Heart right ventricle (tissue), 16 donors: ENCODE measurements around the gene GNG11. TPM values are rescaled to one million over a fixed set of nuclear protein-coding genes. Genes with fewer than 3 reads are reported as not detected.

Experiments used
- ATAC-seq, 8 donors: fragments of 200-7000 bp; cut with Tn5 transposase; one replicate each; pipeline ENCODE4 v1.9.1; 2020; ENCODE audit warnings: mild to moderate bottlenecking in 8 of 8, moderate library complexity in 8 of 8, moderate number of reproducible peaks in 1 of 8
- DNase-seq, 2 donors: peaks; one replicate each; pipeline ENCODE4 v3.0.0-alpha.2; 2020
- H3K27ac ChIP-seq, 10 donors: fragments of 200-600 bp; sonication (generic) in 2 of 10; one replicate each; pipeline versions ENCODE4 v1.5.0 to v1.8.0; 2020 to 2022; ENCODE audit warnings: mild to moderate bottlenecking in 3 of 10
- H3K27me3 ChIP-seq, 7 donors: fragments of 200-600 bp; one replicate each; pipeline ENCODE4 v1.8.0; 2021 to 2022; ENCODE audit warnings: mild to moderate bottlenecking in 2 of 7
- H3K36me3 ChIP-seq, 9 donors: fragments of 200-600 bp; sonication (generic) in 1 of 9; one replicate each; pipeline versions ENCODE4 v1.5.0 to v1.8.0; 2020 to 2022; ENCODE audit warnings: mild to moderate bottlenecking in 2 of 9
- H3K4me1 ChIP-seq, 9 donors: fragments of 200-600 bp; sonication (generic) in 1 of 9; one replicate each; pipeline versions ENCODE4 v1.5.0 to v1.8.0; 2020 to 2022; ENCODE audit warnings: mild to moderate bottlenecking in 4 of 9
- H3K4me3 ChIP-seq, 10 donors: fragments of 200-600 bp; sonication (generic) in 2 of 10; one replicate each; pipeline versions ENCODE4 v1.5.0 to v1.8.0; 2020 to 2022; ENCODE audit warnings: mild to moderate bottlenecking in 7 of 10, moderate library complexity in 2 of 10
- H3K9me3 ChIP-seq, 11 donors: fragments of 200-600 bp in 10 of 11; sonication (generic) in 2 of 11; one replicate each; pipeline versions ENCODE4 v1.5.0 to v1.8.0; 2013 to 2022; ENCODE audit warnings: mild to moderate bottlenecking in 2 of 11, control low read depth in 1 of 11, moderate library complexity in 1 of 11
- WGBS, 2 donors: extraction: QIAGEN DNeasy Blood & Tissue Kit; methylation state at CpG; one replicate each; pipeline ENCODE4 v1.1.7; 2013; ENCODE audit warnings: inconsistent platforms in 1 of 2; 5-methylcytosine and 5-hydroxymethylcytosine counted together
- intact Hi-C, 10 donors: fragments of 100-400 bp; cut with DNase I; formaldehyde crosslinking; loops; one replicate each; pipeline versions ENCODE4 v1.11.1 to v1.14.2; 2022
- polyA plus RNA-seq, 2 donors: library from polyadenylated mRNA; stranded (reverse); fragments of 200-250 nt; gene quantifications; one replicate each; pipeline ENCODE4 v1.2.3, GENCODE V29; 2013
- total RNA-seq, 10 donors: library from RNA; stranded (reverse); fragmentation: NEBNext Ultra II Directional in 3 of 10; extraction: Animal tissue kit (Norgen Biotek cat#: 25700) in 3 of 10; gene quantifications; one replicate each; pipeline versions ENCODE4 v1.2.1 to v1.2.4, GENCODE V29; 2021 to 2023
- TF ChIP-seq, protein P1 (sequence below), 9 donors: fragments of 200-600 bp; sonication (generic) in 2 of 9; IDR thresholded peaks; one replicate each; pipeline versions ENCODE4 v1.5.0 to v1.8.0; 2021 to 2022; ENCODE audit warnings: antibody characterized with exemption in 9 of 9, mild to moderate bottlenecking in 5 of 9, moderate library complexity in 1 of 9
- donor health status: Arrhythmogenic right ventricular cardiomyopathy.
- donor health status: ischemic (EF 13 %, LVEDD 7.1; RV severe dilation, severe dysfunction).
- donor health status: healthy with polysubstance abuse.
- donor health status: DM: no; HTN: yes; CAD: no.
- donor health status: DM: no; HTN: no; CAD: no.
- donor health status: ischemic (EF 25% LVEDD 6.9; RV normal size, moderate dysfunction).
- donor health status: ischemic (EF 25% LVEDD 5.7; RV mildly dilated, moderate dysfunction).
- donor health status: healthy.
- donor health status: DM: yes; HTN: yes; CAD: no.
- donor health status: Ischemic cardiomyopathy.
- donor health status: ischemic (EF 35%, LVEDD 5.7; RV mildly dilated, moderate dysfunction).
- donor health status: nonischemic (EF 11% LVEDD 7.7; RV severe dilation, severe dysfunction).
- donor health status: DM: yes; HTN: yes; CAD: no.
- donor health status: PGD.
- donor health status: ischemic (EF 29% LVEDD 5.4; RV normal size, mild dysfunction).
- donor health status: nonischemic (EF 23%, LVEDD 6.1; RV moderate dilation, normal function).

GNG11 gene
- total and polyA plus RNA-seq, 12 donors = 10.6 to 52.7 (median 16.4) TPM

DNA sequence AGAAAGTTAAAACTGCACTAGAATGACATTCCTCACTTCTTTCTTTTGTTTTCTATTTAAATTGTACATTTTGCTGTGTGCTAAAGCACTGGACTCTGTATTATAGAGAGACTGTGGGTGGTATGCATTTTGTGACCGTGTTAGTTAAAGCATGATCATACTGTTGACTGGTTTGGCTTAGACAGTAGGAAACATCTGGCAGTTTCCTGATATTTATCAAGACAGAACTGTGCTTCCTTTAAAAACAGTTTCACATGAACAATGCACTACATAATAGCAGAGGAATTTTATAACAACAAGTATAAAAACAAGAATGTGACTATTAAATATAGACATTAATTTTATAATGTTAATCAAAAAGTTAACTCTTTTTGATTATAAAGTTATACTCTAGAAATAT is 23.1 kb downstream of the GNG11 start:
- H3K27ac ChIP-seq = peak overlapping the region in 9 of 10 donors; percentile 25 to 84 (median 69)
- 20 to 24% methylated on average over 1 of the region's 1 CpG for WGBS, 2 donors
- ATAC-seq = peak; percentile 59 to 90 (median 82)
- H3K4me3 ChIP-seq = no peak overlapping the region
- no peaks in the 10 kb centered on the region for H3K27me3 ChIP-seq
- intact Hi-C loops = no loop called here
- H3K9me3 ChIP-seq = no peaks in the 10 kb centered on the region
- peaks cover 0 to 39% (median 23%) of the 10 kb centered on the region in 9 donors for H3K4me1 ChIP-seq
- no peak for DNase-seq
- TF ChIP-seq, protein P1, sequence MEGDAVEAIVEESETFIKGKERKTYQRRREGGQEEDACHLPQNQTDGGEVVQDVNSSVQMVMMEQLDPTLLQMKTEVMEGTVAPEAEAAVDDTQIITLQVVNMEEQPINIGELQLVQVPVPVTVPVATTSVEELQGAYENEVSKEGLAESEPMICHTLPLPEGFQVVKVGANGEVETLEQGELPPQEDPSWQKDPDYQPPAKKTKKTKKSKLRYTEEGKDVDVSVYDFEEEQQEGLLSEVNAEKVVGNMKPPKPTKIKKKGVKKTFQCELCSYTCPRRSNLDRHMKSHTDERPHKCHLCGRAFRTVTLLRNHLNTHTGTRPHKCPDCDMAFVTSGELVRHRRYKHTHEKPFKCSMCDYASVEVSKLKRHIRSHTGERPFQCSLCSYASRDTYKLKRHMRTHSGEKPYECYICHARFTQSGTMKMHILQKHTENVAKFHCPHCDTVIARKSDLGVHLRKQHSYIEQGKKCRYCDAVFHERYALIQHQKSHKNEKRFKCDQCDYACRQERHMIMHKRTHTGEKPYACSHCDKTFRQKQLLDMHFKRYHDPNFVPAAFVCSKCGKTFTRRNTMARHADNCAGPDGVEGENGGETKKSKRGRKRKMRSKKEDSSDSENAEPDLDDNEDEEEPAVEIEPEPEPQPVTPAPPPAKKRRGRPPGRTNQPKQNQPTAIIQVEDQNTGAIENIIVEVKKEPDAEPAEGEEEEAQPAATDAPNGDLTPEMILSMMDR (IDR thresholded peaks at IDR 0.05) = no peak
- no peaks in the 10 kb centered on the region for H3K36me3 ChIP-seq

DNA sequence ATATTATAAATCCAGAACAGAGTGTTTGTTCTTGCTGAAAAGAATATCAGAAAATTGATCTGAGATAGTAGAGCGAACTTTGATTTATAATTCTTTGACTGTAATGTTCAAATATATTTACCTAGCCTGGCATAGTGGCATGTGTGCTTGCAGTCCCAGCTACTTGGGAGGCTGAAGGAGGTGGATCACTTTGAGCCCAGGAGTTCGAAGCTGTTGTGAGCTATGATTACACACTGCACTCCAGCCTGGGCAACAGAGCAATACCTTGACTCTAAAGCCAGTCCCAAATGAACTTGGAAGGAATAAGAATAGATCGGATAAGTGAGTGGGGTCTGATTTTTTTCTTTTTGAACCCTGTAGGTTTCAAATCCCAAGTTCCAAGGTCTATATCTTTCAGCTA is 23.5 kb downstream of the GNG11 start:
- no peaks in the 10 kb centered on the region for H3K9me3 ChIP-seq
- no peaks in the 10 kb centered on the region for H3K36me3 ChIP-seq
- WGBS, 2 donors = 23 to 30% methylated on average over 3 of the region's 3 CpGs
- intact Hi-C loops = no loop called here
- DNase-seq (no peak), ATAC-seq (peak in 2 of 8 donors; percentile 50 to 63)
- H3K27me3 ChIP-seq = no peaks in the 10 kb centered on the region
- H3K4me1 ChIP-seq = peaks cover 0 to 39% (median 23%) of the 10 kb centered on the region in 9 donors
- no peak overlapping the region for H3K4me3 ChIP-seq
- peak overlapping the region; percentile 21 to 84 (median 66) for H3K27ac ChIP-seq
- TF ChIP-seq, protein P1 (IDR thresholded peaks at IDR 0.05) = no peak

DNA sequence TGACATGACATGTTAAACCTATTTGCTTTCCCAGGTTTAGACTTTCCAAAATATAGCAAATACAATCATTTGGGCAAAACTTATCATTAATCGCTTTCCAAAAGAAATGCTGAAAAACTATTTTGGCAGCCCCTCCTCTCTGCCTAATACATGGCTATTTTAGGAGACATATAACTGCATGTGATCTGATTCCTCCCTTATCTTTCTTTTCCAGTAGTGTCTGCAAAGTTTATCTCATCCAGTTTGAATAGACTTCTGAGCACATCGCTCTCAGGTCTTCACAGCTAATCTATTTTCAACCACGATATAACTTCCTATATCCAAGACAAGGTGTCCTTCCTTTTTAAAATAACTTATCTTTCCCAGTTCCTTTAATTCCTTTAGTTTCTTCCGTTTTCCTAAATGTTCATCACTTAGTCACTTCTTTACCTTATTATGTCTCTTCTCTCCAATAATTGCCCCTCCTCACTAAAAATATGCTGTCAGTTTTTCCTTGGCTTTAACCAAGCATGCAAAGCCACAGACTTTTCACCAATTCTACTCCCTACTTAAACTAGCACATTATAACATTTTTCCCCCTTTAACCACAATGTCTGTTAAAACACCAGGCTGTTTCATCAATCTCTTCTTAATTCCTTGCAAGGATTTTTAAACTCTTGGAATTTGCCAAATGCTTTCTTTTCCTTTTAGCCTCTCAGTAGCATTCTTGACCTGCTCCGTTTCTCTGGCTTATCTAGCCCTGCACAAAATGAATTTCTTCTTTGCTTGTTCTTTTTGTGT is 24.4 kb downstream of the GNG11 start:
- Histone ChIP-seq H3K4me1 (peaks cover 0 to 39% (median 23%) of the 10 kb centered on the region in 9 donors), H3K27ac (peak overlapping the region in 9 of 10 donors; percentile 25 to 84 (median 69)), H3K36me3 (no peaks in the 10 kb centered on the region), H3K4me3 (no peak overlapping the region), H3K27me3 (no peaks in the 10 kb centered on the region), H3K9me3 (no peaks in the 10 kb centered on the region)
- DNase-seq (no peak), ATAC-seq (no peak)
- WGBS, 2 donors = 30 to 31% methylated on average over 5 of the region's 5 CpGs
- TF ChIP-seq, protein P1 (IDR thresholded peaks at IDR 0.05) = no peak
- intact Hi-C loops = no loop called here

DNA sequence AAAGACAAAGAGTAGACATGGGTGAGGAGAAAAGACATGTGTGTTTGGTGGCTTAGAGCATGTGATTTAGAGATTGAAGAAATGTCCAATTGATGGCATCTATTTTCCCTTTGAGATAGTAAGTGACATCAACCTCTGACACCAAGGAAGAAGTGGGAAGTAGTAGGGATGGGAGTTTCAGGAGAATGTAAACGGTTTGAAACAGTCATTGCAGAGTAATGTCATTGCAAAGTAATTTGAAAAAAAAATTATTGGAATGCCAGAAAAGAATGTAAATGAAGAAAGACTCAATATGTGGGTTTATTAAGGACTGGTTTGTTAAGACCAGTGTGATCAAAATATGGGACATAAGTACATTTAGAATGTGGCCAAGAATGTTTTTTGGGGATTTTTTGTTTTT is 26.6 kb downstream of the GNG11 start:
- Histone ChIP-seq H3K4me3 (no peak overlapping the region), H3K27me3 (no peaks in the 10 kb centered on the region), H3K36me3 (no peaks in the 10 kb centered on the region), H3K27ac (no peak overlapping the region), H3K9me3 (no peaks in the 10 kb centered on the region), H3K4me1 (peaks cover 0 to 39% (median 23%) of the 10 kb centered on the region in 9 donors)
- intact Hi-C loops = no loop called here
- no peak for ATAC-seq
- TF ChIP-seq, protein P1 (IDR thresholded peaks at IDR 0.05) = no peak
- DNase-seq = no peak
- WGBS, 2 donors = 75 to 82% methylated on average over 1 of the region's 1 CpG
